DOHH2 (cell line): Measurements from ENCODE around the gene RRBP1.

Experiments used
- H3F3A ChIP-seq: fragments of 200-600 bp; sonication (generic), shearing (Covaris generic); 2 replicates; pipeline ENCODE4 v1.6.0; 2016; ENCODE audit warnings: antibody characterized with exemption, mild to moderate bottlenecking; ENCODE audit not compliant: control insufficient read depth, insufficient read depth
- H3K27ac ChIP-seq: fragments of 200-600 bp; sonication (generic); 2 replicates; pipeline ENCODE4 v1.5.1; 2014; ENCODE audit warnings: low read depth, mild to moderate bottlenecking, low read length, moderate library complexity
- H3K27me3 ChIP-seq: fragments of 200-600 bp; sonication (generic); 2 replicates; pipeline ENCODE4 v1.6.1; 2014; ENCODE audit warnings: mild to moderate bottlenecking, low read length, mixed read lengths; ENCODE audit not compliant: control insufficient read depth
- H3K36me3 ChIP-seq: fragments of 200-600 bp; sonication (generic); 2 replicates; pipeline ENCODE4 v1.6.1; 2014; ENCODE audit warnings: mild to moderate bottlenecking, low read length, moderate library complexity, mixed read lengths; ENCODE audit not compliant: control insufficient read depth
- H3K4me1 ChIP-seq: fragments of 200-600 bp; sonication (generic); 2 replicates; pipeline ENCODE4 v1.6.1; 2014; ENCODE audit warnings: mild to moderate bottlenecking, low read length, mixed read lengths; ENCODE audit not compliant: control insufficient read depth
- H3K4me2 ChIP-seq: fragments of 200-600 bp; sonication (generic); 2 replicates; pipeline ENCODE4 v1.6.0; 2014; ENCODE audit warnings: mild to moderate bottlenecking, low read length, moderate library complexity
- H3K4me3 ChIP-seq: fragments of 200-600 bp; sonication (generic); 2 replicates; pipeline ENCODE4 v1.5.1; 2014; ENCODE audit warnings: mild to moderate bottlenecking, low read length, mixed read lengths
- H3K79me2 ChIP-seq: fragments of 200-600 bp; sonication (generic); 2 replicates; pipeline ENCODE4 v1.6.1; 2014; ENCODE audit warnings: mild to moderate bottlenecking, low read length, mixed read lengths; ENCODE audit not compliant: control insufficient read depth
- H3K9me2 ChIP-seq: fragments of 200-600 bp; sonication (generic); replicated peaks from 2 replicates; pipeline ENCODE4 v1.6.1; 2014; ENCODE audit warnings: mild to moderate bottlenecking, low read length, mixed read lengths; ENCODE audit not compliant: control insufficient read depth
- H3K9me3 ChIP-seq: fragments of 200-600 bp; sonication (generic); 2 replicates; pipeline ENCODE4 v1.6.1; 2014; ENCODE audit warnings: antibody characterized with exemption, low read length, mixed read lengths; ENCODE audit not compliant: control insufficient read depth, insufficient read depth
- H4K20me1 ChIP-seq: fragments of 200-600 bp; sonication (generic); 2 replicates; pipeline ENCODE4 v1.6.0; 2014; ENCODE audit warnings: low read depth, mild to moderate bottlenecking, antibody characterized with exemption, low read length, moderate library complexity; ENCODE audit not compliant: control insufficient read depth, insufficient read depth
- EZH2phosphoT487 ChIP-seq: fragments of 200-600 bp; sonication (generic); IDR thresholded peaks from 2 replicates; pipeline ENCODE4 v1.6.1; 2017; ENCODE audit warnings: borderline replicate concordance, mild to moderate bottlenecking, antibody characterized with exemption, low read length, moderate library complexity, mixed read lengths
- TF ChIP-seq, protein P1 (sequence below): fragments of 200-600 bp; sonication (generic); IDR thresholded peaks from one replicate; pipeline ENCODE4 v1.5.1; 2014; ENCODE audit warnings: antibody characterized with exemption, mild to moderate bottlenecking, low read depth, low read length; ENCODE audit not compliant: poor library complexity, severe bottlenecking

RRBP1 gene

DNA sequence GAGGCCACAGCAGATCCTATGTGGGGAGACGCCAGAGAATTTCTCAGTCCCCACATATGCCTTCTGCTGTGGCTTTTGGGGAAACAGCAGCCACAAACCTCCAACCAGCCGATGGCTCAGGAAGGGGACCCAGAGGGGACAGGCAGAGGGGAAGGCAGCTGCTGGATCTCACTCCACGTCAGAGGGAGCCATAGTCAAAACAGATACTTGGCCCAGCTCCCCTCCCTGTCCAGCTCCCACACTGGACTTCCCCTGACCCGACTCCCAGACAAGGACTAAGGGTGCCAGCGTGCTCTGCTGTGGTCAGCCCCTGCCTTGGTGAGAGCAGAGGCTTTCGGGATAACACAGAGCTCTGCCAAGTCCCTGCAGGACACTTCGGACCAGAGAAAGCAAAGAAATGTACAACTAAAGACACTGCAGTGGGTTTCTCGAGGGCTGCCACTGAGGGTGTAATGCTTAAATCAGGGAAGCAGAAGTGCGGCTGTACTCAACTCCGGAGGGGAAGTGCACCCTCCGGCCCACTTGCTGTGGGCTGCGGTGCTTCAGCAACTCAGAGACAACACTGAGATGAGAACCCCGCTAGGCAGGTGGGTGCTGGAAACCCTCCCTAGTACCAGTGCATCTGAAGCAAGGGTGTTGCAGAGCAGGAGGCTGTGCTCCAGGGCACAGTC is 47.2 kb downstream of the RRBP1 start:
- no peaks in the 10 kb centered on the region for H3K9me2 ChIP-seq
- no peaks in the 10 kb centered on the region for H3K27me3 ChIP-seq
- no peaks in the 10 kb centered on the region for H3K79me2 ChIP-seq
- no peaks in the 10 kb centered on the region for H3K4me1 ChIP-seq
- H3K4me2 ChIP-seq: no peak overlapping the region
- no peak overlapping the region for H3K4me3 ChIP-seq
- H3K9me3 ChIP-seq: no peaks in the 10 kb centered on the region
- no peak overlapping the region for H3K27ac ChIP-seq
- no peaks in the 10 kb centered on the region for H4K20me1 ChIP-seq
- TF ChIP-seq, protein P1, sequence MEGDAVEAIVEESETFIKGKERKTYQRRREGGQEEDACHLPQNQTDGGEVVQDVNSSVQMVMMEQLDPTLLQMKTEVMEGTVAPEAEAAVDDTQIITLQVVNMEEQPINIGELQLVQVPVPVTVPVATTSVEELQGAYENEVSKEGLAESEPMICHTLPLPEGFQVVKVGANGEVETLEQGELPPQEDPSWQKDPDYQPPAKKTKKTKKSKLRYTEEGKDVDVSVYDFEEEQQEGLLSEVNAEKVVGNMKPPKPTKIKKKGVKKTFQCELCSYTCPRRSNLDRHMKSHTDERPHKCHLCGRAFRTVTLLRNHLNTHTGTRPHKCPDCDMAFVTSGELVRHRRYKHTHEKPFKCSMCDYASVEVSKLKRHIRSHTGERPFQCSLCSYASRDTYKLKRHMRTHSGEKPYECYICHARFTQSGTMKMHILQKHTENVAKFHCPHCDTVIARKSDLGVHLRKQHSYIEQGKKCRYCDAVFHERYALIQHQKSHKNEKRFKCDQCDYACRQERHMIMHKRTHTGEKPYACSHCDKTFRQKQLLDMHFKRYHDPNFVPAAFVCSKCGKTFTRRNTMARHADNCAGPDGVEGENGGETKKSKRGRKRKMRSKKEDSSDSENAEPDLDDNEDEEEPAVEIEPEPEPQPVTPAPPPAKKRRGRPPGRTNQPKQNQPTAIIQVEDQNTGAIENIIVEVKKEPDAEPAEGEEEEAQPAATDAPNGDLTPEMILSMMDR: no peak
- TF ChIP-seq EZH2phosphoT487: no peak
- no peaks in the 10 kb centered on the region; the same call in 1 of the 2 replicates for H3K36me3 ChIP-seq
- H3F3A ChIP-seq: no peaks in the 10 kb centered on the region

DNA sequence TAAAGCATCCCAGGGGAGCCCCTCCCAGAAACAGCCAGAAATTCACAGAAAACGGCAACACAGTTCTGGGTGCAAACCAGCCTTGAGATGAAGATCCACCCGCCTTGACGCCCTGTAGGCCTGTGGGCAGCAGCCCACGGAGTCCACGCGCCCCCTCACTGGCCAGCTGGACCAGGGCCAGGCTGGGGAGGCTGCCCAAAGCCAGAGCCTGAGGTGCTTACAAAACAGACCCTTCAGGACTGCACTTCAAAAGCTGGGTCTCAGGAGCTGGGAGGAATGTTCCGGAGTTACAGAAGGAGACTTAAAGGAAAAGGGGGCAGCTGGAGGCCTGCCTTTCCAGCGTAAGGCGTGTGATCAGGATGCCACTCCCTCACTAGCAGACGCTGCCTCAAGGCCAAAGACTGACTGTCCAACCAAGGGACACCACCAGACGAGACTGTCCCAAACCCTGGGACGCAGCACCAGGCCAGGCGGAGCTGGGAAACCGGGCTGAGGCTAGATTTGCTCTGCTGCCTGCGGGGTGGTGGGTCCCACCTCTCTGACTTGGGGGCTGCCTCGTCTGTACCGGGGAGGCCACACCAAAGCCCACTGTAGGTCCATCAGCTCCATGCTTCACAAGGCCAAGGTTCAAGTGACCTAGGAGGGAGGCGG is 48.1 kb downstream of the RRBP1 start:
- no peak for TF ChIP-seq EZH2phosphoT487
- TF ChIP-seq, protein P1: no peak
- Histone ChIP-seq H3K9me2 (no peaks in the 10 kb centered on the region), H3K4me1 (no peaks in the 10 kb centered on the region), H3K27ac (no peak overlapping the region), H3K27me3 (no peaks in the 10 kb centered on the region), H3K79me2 (no peaks in the 10 kb centered on the region), H3K4me3 (no peak overlapping the region), H4K20me1 (no peaks in the 10 kb centered on the region), H3F3A (no peaks in the 10 kb centered on the region), H3K4me2 (no peak overlapping the region), H3K9me3 (no peaks in the 10 kb centered on the region), H3K36me3 (no peaks in the 10 kb centered on the region; the same call in 1 of the 2 replicates)

DNA sequence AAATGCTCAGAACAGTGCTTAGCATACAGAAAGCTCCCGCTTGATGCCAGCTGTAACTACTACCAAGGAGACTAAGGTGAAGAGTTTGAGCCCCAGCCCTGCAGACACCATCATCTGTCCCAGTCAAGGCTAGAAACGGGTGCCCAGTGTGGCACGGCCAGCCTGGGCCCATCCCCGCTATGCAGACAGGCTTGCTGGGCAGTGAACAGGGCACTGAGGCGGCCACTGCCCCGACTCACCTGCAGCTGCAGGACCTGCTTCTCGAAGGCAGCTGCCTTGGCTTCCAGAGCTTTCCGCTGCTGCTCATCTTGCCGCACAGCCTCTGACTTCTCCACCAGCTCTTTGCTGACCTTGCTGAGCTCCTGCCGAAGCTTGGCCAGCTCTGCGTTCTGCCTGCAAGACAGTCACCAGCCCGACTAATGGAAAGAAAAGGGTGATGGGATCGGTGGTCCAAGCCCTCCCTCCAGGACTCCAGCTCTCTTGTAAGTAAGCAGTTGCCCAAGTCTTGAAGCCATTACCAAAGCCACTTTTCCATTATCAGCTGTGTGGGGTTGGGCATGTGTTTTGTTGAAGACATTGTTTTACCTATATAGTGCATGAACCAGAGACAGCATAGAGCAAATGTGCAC is 48.7 kb downstream of the RRBP1 start:
- Histone ChIP-seq H3F3A (no peaks in the 10 kb centered on the region), H3K4me1 (no peaks in the 10 kb centered on the region), H3K9me2 (no peaks in the 10 kb centered on the region), H4K20me1 (no peaks in the 10 kb centered on the region), H3K36me3 (no peaks in the 10 kb centered on the region; the same call in 1 of the 2 replicates), H3K27ac (no peak overlapping the region), H3K4me2 (no peak overlapping the region), H3K27me3 (no peaks in the 10 kb centered on the region), H3K9me3 (no peaks in the 10 kb centered on the region), H3K79me2 (no peaks in the 10 kb centered on the region), H3K4me3 (no peak overlapping the region)
- TF ChIP-seq, protein P1: no peak
- TF ChIP-seq EZH2phosphoT487: no peak
